ENCODE data around the gene SLC29A4.
"Not testable (repeated sequence)": the region's sequence is repeated elsewhere in the genome, so short reads cannot be mapped to it uniquely, and the experiment has no call there.

The SLC29A4 gene

GRCh38 chr7:5296611-5297226 is 14.0 kb downstream of the SLC29A4 start:
- DNase-seq (ENCODE audit: low spot score): peak; percentile 70

- DNase-seq (ENCODE audit: low spot score): no peak
Observed at GRCh38 chr7:5300366-5300765, 17.6 kb downstream of the SLC29A4 start.

- DNase-seq (ENCODE audit: low spot score): no peak
Observed at GRCh38 chr7:5302577-5302976, 19.8 kb downstream of the SLC29A4 start.

- no peak for DNase-seq (ENCODE audit: low spot score)
Observed at GRCh38 chr7:5303061-5303460, 20.3 kb downstream of the SLC29A4 start.

- no peak for DNase-seq (ENCODE audit: low spot score)
Observed at GRCh38 chr7:5303591-5304505, 21.1 kb downstream of the SLC29A4 start.

- not testable (repeated sequence) for DNase-seq (ENCODE audit: low spot score)
Observed at GRCh38 chr7:5305050-5305449, 22.3 kb downstream of the SLC29A4 start.

GRCh38 chr7:5307221-5308142 is 24.7 kb downstream of the SLC29A4 start:
- not testable (repeated sequence) for DNase-seq (ENCODE audit: low spot score)

GRCh38 chr7:5309146-5309545 is 26.4 kb downstream of the SLC29A4 start:
- no peak for DNase-seq (ENCODE audit: low spot score)

GRCh38 chr7:5310822-5311405 is 28.2 kb downstream of the SLC29A4 start:
- no peak for DNase-seq (ENCODE audit: low spot score)

- DNase-seq (ENCODE audit: low spot score): not testable (repeated sequence)
Observed at GRCh38 chr7:5312276-5313070, 29.7 kb downstream of the SLC29A4 start.

GRCh38 chr7:5313076-5313885 is 30.5 kb downstream of the SLC29A4 start:
- DNase-seq (ENCODE audit: low spot score): not testable (repeated sequence)

GRCh38 chr7:5314864-5315263 is 32.1 kb downstream of the SLC29A4 start:
- DNase-seq (ENCODE audit: low spot score): no peak

- no peak for DNase-seq (ENCODE audit: low spot score)
Observed at GRCh38 chr7:5315761-5316160, 33.0 kb downstream of the SLC29A4 start.

- DNase-seq (ENCODE audit: low spot score): not testable (repeated sequence)
Observed at GRCh38 chr7:5318613-5319012, 35.9 kb downstream of the SLC29A4 start.

GRCh38 chr7:5320391-5320790 is 37.6 kb downstream of the SLC29A4 start:
- no peak for DNase-seq (ENCODE audit: low spot score)

- DNase-seq (ENCODE audit: low spot score): no peak
Observed at GRCh38 chr7:5320802-5321396, 38.2 kb downstream of the SLC29A4 start.

GRCh38 chr7:5322621-5323410 is 40.1 kb downstream of the SLC29A4 start:
- no peak for DNase-seq (ENCODE audit: low spot score)

- DNase-seq (ENCODE audit: low spot score): not testable (repeated sequence)
Observed at GRCh38 chr7:5323800-5324781, 41.3 kb downstream of the SLC29A4 start.
